ELR (cell line): ENCODE measurements around the gene YTHDF2.
"Not testable (repeated sequence)": the region's sequence is repeated elsewhere in the genome, so short reads cannot be mapped to it uniquely, and the experiment has no call there.

Experiments used
- DNase-seq: peaks from one replicate; pipeline ENCODE4 v3.0.0-alpha.2; 2015; ENCODE audit warnings: low read depth

YTHDF2 gene

DNA sequence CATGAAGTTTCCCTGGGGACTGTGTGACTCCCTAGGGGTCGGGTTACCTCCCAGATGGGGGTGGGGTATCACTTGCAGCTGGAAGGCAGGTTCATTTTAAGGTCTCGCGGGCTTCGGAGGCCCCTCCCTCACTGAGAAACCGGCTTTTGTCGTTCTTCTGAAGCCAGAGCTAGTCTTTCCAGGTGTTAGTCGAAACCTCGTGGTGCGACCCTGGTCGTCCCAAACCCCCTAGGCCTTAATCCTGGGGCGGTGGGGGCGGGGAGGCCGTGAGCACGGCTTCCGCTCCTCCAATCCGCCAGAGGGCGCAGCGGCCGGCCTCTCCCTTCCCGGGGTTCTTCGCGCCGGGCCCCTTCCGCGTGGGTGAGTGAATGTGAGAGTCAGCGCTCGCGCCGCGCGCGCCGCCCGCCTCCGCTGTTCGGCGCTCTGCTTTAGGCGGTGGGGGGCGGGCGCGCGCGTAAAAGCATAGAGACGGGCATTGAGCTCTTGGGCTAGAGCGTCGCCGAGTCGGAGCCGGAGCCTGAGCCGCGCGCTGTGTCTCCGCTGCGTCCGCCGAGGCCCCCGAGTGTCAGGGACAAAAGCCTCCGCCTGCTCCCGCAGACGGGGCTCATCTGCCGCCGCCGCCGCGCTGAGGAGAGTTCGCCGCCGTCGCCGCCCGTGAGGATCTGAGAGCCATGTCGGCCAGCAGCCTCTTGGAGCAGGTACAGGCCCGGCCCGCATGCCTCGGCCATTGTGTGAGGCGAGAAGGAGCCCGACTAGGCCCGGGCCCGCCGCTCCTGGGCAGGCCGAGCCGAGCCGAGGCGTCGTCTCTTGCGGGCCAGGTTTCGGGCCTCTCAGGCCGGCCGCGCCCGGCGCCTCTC is at the start of gene YTHDF2:
TSS of gene YTHDF2 (plus strand) at position 491 of the 857 bp plus-strand sequence. CDS start at position 672, 181 bp downstream.
- peak; percentile 96 for DNase-seq

- DNase-seq, result not testable (repeated sequence)
Measured at GRCh38 chr1:28691627-28692026, 45.1 kb upstream of the YTHDF2 start.

DNA sequence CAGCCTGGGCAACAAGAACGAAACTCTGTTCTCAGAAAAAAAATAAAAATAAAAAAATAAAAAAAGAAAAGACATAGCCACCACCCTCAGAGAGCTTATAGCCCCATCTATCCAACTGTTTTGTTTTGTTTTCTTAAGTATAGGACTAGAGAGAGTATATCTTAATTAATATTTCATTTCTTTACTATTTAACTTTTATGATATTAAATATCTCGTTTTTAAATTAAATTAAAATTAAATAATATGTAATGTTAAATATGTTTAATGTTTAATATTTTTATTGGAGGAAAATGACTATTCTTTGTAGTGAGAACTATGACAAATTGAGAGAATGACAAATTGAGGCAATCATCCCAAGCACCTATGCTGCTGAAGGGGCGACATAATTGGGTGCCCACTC is 33.1 kb upstream of the YTHDF2 start:
- DNase-seq, result no peak

DNA sequence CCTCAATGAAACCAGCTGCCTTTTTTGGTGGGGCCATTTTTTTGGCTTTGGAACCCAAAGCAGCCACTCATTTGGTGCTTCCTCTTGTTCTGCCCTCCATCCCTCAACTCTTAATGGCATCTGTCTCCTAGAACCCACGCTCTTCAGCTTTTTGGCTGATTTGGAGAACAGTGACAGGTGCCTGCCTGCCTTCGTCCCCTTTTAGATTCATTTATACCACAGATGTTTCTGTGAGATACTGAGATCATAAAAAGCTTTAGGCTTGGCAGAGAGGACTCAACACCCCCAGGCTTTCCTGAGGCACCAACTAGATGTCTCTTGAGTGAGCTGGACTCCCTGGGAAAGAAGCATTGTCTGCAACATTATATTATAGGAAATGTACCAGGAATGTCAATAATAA is 20.4 kb upstream of the YTHDF2 start:
- DNase-seq, result no peak

GRCh38 chr1:28718166-28718565 is 18.6 kb upstream of the YTHDF2 start:
- DNase-seq, result no peak

DNA sequence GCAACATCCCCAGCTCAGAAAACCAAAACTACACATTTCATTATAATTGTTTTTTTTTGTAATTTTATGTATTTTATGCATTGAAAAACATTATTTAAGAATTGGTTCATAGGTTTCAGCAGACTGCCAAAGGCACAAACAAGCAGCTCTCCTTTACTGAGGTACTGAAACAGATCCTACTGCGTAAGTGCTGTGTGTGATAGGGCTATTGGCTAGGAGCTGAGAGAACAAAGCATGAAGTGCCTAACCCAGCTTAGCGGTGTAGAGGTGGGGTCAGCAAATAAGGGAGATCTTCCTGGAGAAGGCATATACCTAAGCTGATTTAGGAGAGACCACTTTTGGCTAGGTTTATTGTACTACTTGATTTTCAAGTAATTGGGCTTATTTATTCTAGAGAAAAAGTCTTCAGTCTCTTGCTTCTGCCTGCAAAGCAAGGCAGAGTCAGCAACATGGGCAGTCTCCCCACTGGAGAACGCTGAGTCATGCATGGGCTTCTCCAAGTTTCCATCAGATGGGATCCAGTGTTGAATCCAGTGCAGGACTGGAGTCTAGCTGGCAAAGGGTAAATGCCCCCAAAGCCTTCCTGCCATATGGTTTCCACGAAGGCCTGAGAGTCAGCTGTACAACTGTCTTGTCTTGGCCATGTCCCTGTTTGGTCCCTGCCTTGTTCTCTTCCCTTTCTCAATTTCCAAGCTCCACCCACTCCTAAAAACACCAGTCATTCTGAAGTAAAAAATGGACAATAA is 18.0 kb upstream of the YTHDF2 start:
- peak; percentile 36 for DNase-seq

DNA sequence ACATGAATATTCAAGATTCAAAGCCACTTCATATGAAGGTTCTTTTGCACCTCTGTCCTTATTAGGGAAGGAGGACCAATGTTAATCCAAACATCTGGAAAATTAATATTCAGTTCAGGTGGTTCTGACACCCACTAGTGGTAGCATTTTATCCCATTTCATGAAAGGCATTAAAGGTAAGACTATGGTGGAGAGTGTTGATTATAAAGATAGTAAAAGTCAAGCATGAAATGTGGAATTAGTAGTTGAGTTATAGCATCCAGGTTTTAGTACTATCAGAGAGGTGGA is 17.5 kb upstream of the YTHDF2 start:
- DNase-seq, result no peak

- DNase-seq, result no peak
Measured at GRCh38 chr1:28720376-28720775, 16.4 kb upstream of the YTHDF2 start.

DNA sequence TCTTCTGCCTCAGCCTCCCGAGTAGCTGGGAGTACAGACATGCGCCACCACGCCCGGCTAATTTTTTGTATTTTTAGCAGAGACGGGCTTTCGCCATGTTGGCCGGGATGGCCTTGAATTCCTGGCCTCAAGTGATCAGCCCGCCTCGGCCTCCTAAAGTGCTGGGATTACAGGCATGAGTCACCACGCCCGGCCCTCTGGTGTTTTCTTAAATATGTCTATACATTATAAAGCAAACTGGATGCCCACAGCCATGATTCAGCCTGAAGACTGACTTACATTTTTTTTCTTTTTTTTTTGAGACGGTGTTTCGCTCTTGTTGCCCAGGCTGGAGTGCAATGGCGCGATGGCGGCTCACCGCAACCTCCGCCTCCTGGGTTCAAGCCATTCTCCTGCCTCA is 14.8 kb upstream of the YTHDF2 start:
- DNase-seq, result peak; percentile 25

DNA sequence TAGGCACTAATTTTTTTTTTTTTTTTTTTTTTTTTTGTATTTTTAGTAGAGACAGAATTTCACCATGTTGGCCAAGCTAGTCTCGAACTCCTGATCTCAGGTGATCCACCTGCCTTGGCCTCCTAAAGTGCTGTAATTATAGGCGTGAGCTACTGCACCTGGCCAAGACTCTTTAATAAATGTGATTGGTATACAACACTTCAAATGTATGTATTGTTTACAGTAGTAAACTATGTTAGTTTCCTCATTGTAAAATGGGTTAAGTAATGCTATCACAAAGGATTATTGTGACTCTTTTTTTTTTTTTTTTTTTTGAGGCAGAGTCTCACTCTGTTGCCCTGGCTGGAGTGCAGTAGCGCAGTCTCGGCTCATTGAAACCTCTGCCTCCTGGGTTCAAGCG is 11.4 kb upstream of the YTHDF2 start:
- not testable (repeated sequence) for DNase-seq

GRCh38 chr1:28735961-28736449 is 735 bp upstream of the YTHDF2 start:
- no peak for DNase-seq

DNA sequence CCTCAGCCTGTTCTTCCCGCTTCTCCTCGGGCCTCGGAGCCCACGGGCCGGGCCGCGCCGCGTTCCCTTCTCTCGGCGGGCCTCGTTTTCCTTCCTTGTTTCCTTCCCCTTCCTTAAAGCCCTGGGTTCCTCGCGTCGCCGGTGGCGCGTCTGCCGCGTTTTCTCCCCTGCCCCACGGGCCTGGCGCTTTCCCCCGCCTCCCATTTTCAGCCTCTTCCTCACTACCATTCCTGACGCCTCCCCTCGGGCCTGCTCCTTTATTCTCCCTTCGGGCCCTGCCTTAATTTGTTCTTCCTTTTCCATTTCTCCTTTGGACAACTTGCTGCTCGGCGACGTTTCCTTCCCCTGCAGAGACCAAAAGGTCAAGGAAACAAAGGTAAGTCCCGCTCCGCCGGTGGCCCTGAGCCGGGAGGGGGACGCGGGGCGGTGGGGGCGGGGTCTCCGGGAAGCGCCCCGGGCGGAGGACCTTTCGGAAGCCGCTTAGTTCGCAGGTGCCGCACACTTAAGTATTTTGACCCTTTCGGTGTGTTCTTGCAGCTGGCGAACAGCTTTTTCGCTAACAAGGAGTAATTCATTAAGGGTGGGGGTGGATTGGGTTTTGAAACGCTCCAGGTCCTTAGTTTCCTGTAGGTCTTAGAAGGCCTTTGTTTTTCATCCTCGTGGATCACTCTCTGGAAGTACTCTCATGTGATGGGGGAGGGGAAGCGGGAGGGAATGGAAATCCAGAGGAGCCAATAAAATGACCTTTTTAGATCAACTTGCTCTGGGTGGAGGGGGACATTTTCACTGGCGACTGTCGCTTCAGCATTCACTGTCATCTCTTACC is 780 bp downstream of the YTHDF2 start:
- DNase-seq, result peak; percentile 61

GRCh38 chr1:28740118-28740517 is 3.4 kb downstream of the YTHDF2 start:
- DNase-seq, result no peak

- DNase-seq, result no peak
Measured at GRCh38 chr1:28744184-28744583, 7.4 kb downstream of the YTHDF2 start.

DNA sequence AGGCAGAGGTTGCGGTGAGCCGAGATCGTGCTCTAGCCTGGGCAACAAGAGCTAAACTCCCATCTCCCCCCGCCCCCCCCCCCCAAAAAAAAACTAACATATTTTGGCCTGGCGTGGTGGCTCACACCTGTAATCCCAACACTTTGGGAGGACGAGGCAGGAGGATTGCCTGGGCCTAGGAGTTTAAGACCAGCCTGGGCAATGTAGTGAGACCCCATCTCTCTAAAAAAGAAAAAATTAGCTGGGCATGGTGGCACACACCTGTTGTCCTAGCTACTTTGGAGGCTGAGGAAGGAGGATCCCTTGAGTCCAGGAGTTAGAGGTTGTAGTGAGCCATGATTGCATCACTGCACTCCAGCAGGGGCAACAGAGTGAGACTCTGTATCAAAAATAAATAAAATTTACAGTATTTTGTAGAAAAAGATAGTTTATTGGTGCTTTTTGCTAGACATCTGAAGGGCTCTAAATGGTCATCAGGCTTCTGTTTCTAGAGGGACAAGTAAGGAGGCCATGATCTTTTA is 9.0 kb downstream of the YTHDF2 start:
- DNase-seq, result no peak

DNA sequence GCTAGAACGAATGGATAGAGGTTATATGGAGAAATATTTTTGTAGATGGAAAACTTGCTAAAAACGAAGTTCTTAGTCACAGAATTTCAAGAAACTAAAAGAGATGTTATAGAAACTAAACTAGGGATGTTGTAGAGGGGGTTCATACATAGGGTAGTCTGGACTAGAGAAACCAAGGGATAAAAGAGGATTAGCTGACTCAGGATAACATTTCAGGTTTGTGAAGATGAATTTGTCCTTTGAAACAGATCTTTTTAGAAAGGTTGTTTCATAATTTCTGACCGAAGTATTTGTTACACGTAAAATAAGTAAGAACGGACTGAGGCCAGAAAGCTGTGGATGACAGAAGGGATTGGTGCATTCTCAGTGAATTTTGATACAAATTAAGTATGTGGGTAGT is 13.6 kb downstream of the YTHDF2 start:
- DNase-seq, result no peak

DNA sequence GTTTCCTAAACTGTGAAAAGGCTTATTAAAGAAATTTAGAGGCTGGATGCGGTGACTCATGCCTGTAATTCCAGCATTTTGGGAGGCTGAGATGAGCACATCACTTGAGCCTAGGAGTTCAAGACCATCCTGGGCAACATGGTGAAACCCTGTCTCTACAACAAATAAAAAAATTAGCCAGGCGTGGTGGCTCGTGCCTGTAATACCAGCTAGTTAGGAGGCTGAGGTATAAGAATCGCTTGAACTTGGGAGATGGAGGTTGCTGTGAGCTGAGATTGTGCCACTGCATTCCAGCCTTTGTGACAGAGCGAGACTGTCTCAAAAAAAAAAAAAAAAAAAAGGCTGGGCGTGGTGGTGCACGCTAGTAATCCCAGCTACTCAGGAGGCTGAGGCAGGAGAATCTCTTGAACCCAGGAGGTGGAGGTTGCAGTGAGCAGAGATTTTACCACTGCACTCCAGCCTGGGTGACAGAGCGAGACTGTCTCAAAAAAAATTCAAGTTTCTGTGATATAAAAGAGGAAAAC is 14.1 kb downstream of the YTHDF2 start:
- peak; percentile 28 for DNase-seq

DNA sequence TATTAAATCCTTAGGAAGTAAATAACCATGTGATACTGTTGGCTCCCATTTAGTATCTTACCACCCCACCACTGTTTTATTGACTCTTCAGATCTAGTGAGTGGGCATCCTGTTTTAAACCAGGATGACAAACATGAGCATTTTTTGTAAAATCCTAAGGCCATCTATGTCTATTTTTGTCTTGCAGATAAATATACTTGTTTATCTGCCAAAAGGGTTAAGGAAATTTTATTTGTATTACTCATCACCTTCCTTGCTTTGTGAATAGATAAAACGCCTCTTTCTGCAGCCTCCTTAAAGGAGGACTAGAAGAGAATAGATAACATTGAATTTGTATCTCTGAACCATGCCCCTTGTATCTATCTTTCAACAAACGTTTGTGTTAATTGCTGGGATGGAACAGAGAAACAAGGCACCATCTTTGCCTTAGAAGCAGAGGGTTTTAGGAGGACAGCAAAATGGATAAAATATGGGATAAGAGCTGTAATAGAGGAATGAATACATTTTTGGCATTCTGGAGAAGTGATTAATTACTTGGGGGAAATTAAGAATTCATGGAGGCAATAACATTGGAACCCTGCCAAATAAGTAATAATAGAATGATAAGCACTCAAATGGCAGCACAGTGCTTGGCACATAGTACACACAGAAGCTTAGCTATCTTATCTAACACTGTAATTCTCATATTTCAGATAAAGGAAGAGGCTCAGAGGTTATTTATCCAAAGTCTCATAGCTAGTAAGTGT is 14.7 kb downstream of the YTHDF2 start:
- peak; percentile 81 for DNase-seq

DNA sequence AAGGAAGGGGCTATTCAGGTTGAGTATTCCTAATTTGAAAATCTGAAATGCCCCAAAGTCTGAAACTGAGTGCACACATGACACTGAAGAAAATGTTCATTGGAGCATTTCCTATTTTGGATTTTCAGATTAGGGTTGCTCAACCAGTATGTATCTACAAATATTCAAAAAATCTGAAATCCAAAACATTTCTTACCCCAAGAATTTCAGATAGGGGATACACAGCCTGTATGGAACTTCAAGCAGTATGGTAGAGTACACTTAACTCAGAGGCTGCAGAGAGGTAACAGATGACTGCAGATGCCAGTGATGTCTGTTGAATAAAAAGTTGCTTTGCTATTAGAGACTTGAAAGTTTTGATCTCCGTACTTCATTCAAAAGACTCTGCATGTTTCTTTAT is 19.0 kb downstream of the YTHDF2 start:
- no peak for DNase-seq

- DNase-seq, result peak; percentile 16
Measured at GRCh38 chr1:28756846-28757245, 20.1 kb downstream of the YTHDF2 start.

DNA sequence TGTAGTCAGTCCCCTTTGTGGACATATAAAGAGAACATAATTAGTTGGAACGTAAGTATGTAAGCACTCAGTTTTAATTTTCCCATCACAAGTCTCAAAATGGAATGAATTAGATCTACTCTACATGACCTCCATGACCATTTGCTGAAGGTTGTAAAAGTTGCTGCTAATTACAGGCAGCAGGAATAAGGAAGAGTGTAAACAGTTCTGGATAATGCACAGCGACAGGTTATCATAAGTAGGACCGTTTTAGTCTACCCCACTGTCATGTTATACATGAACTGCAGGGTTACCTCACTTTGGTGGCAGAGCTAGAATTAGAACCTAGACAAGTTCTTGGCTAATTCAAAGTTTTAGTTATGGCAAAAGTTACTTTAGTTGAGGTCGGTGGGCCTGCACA is 21.7 kb downstream of the YTHDF2 start:
- DNase-seq, result no peak
